Heart right ventricle (tissue), 16 donors: ENCODE results near the gene ABHD6. TPM values are rescaled to one million over a fixed set of nuclear protein-coding genes. Genes with fewer than 3 reads are reported as not detected.

Experiments used
- ATAC-seq, 8 donors: fragments of 200-7000 bp; cut with Tn5 transposase; one replicate each; pipeline ENCODE4 v1.9.1; 2020; ENCODE audit warnings: mild to moderate bottlenecking in 8 of 8, moderate library complexity in 8 of 8, moderate number of reproducible peaks in 1 of 8
- DNase-seq, 2 donors: peaks; one replicate each; pipeline ENCODE4 v3.0.0-alpha.2; 2020
- H3K27ac ChIP-seq, 10 donors: fragments of 200-600 bp; sonication (generic) in 2 of 10; one replicate each; pipeline versions ENCODE4 v1.5.0 to v1.8.0; 2020 to 2022; ENCODE audit warnings: mild to moderate bottlenecking in 3 of 10
- H3K27me3 ChIP-seq, 7 donors: fragments of 200-600 bp; one replicate each; pipeline ENCODE4 v1.8.0; 2021 to 2022; ENCODE audit warnings: mild to moderate bottlenecking in 2 of 7
- H3K36me3 ChIP-seq, 9 donors: fragments of 200-600 bp; sonication (generic) in 1 of 9; one replicate each; pipeline versions ENCODE4 v1.5.0 to v1.8.0; 2020 to 2022; ENCODE audit warnings: mild to moderate bottlenecking in 2 of 9
- H3K4me1 ChIP-seq, 9 donors: fragments of 200-600 bp; sonication (generic) in 1 of 9; one replicate each; pipeline versions ENCODE4 v1.5.0 to v1.8.0; 2020 to 2022; ENCODE audit warnings: mild to moderate bottlenecking in 4 of 9
- H3K4me3 ChIP-seq, 10 donors: fragments of 200-600 bp; sonication (generic) in 2 of 10; one replicate each; pipeline versions ENCODE4 v1.5.0 to v1.8.0; 2020 to 2022; ENCODE audit warnings: mild to moderate bottlenecking in 7 of 10, moderate library complexity in 2 of 10
- H3K9me3 ChIP-seq, 11 donors: fragments of 200-600 bp in 10 of 11; sonication (generic) in 2 of 11; one replicate each; pipeline versions ENCODE4 v1.5.0 to v1.8.0; 2013 to 2022; ENCODE audit warnings: mild to moderate bottlenecking in 2 of 11, control low read depth in 1 of 11, moderate library complexity in 1 of 11
- CTCF ChIP-seq, 9 donors: fragments of 200-600 bp; sonication (generic) in 2 of 9; IDR thresholded peaks; one replicate each; pipeline versions ENCODE4 v1.5.0 to v1.8.0; 2021 to 2022; ENCODE audit warnings: antibody characterized with exemption in 9 of 9, mild to moderate bottlenecking in 5 of 9, moderate library complexity in 1 of 9
- WGBS, 2 donors: extraction: QIAGEN DNeasy Blood & Tissue Kit; methylation state at CpG; one replicate each; pipeline ENCODE4 v1.1.7; 2013; ENCODE audit warnings: inconsistent platforms in 1 of 2; 5-methylcytosine and 5-hydroxymethylcytosine counted together
- intact Hi-C, 10 donors: fragments of 100-400 bp; cut with DNase I; formaldehyde crosslinking; loops; one replicate each; pipeline versions ENCODE4 v1.11.1 to v1.14.2; 2022
- polyA plus RNA-seq, 2 donors: library from polyadenylated mRNA; stranded (reverse); fragments of 200-250 nt; gene quantifications; one replicate each; pipeline ENCODE4 v1.2.3, GENCODE V29; 2013
- total RNA-seq, 10 donors: library from RNA; stranded (reverse); fragmentation: NEBNext Ultra II Directional in 3 of 10; extraction: Animal tissue kit (Norgen Biotek cat#: 25700) in 3 of 10; gene quantifications; one replicate each; pipeline versions ENCODE4 v1.2.1 to v1.2.4, GENCODE V29; 2021 to 2023
- donor health status: Arrhythmogenic right ventricular cardiomyopathy.
- donor health status: ischemic (EF 13 %, LVEDD 7.1; RV severe dilation, severe dysfunction).
- donor health status: healthy with polysubstance abuse.
- donor health status: DM: no; HTN: yes; CAD: no.
- donor health status: DM: no; HTN: no; CAD: no.
- donor health status: ischemic (EF 25% LVEDD 6.9; RV normal size, moderate dysfunction).
- donor health status: ischemic (EF 25% LVEDD 5.7; RV mildly dilated, moderate dysfunction).
- donor health status: healthy.
- donor health status: DM: yes; HTN: yes; CAD: no.
- donor health status: Ischemic cardiomyopathy.
- donor health status: ischemic (EF 35%, LVEDD 5.7; RV mildly dilated, moderate dysfunction).
- donor health status: nonischemic (EF 11% LVEDD 7.7; RV severe dilation, severe dysfunction).
- donor health status: DM: yes; HTN: yes; CAD: no.
- donor health status: PGD.
- donor health status: ischemic (EF 29% LVEDD 5.4; RV normal size, mild dysfunction).
- donor health status: nonischemic (EF 23%, LVEDD 6.1; RV moderate dilation, normal function).

Gene ABHD6
- total and polyA plus RNA-seq, 12 donors = 3.1 to 11.6 (median 6.3) TPM

DNA sequence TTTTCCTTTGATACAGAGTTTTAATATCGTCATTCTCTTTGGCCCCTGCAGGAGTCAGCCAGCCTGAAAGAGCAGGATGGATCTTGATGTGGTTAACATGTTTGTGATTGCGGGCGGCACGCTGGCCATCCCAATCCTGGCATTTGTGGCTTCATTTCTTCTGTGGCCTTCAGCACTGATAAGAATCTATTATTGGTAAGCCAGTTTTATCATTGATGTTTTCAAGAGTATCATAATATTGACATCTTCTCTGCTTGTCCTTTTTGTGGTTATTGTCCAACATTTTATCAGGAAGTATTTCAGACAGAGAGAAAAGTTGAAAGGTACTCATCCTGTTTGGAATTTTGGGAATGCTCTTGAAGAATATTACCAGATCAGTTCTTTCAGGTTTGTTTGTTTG, 18.9 kb downstream of the ABHD6 start:
- DNase-seq (no peak), ATAC-seq (no peak)
- Histone ChIP-seq H3K4me1 (peaks cover 0 to 5% (median 0%) of the 10 kb centered on the region in 9 donors), H3K36me3 (peaks cover 0 to 53% (median 13%) of the 10 kb centered on the region in 9 donors), H3K9me3 (no peaks in the 10 kb centered on the region), H3K4me3 (no peak overlapping the region), H3K27me3 (no peaks in the 10 kb centered on the region), H3K27ac (no peak overlapping the region)
- 88 to 94% methylated on average over 4 of the region's 4 CpGs for WGBS, 2 donors
- TF ChIP-seq CTCF (IDR thresholded peaks at IDR 0.05) = no peak
- intact Hi-C loops = no loop called here

DNA sequence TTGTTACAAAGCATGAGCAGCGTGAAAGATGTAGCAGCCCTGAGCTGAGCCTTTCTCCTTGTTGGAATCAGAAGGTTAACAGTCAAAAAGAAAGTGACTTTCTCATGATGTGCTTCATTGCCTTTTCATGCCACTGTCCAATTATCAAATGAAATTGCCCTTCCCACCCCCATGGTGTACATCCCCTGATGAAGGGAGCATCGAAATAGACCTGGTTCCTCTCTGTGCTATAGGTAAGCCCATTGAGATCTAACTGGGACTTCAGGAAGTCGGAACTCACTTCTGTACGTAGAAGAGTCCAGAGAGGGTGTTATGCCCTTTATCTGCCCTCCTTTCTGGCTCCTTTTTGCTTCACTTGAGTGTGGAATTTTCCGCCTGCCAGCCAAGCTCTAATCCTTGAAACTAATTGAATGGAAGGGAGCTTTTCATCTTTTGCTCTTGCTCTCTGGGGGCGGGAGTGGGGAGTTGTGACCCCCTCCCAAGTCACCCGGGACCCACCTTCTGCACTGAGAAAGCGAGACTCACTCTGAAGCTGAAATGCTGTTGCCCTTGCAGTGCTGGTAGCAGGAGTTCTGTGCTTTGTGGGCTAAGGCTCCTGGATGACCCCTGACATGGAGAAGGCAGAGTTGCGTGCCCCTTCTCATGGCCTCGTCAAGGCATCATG, 20.9 kb downstream of the ABHD6 start:
- H3K4me1 ChIP-seq = peaks cover 0 to 5% (median 0%) of the 10 kb centered on the region in 9 donors
- whole genome bisulfite sequencing, 2 donors = 91 to 95% methylated on average over 10 of the region's 10 CpGs
- TF ChIP-seq CTCF (IDR thresholded peaks at IDR 0.05) = no peak
- H3K4me3 ChIP-seq = no peak overlapping the region
- no peaks in the 10 kb centered on the region for H3K27me3 ChIP-seq
- ATAC-seq = no peak
- H3K36me3 ChIP-seq = peaks cover 0 to 53% (median 13%) of the 10 kb centered on the region in 9 donors
- no peak overlapping the region for H3K27ac ChIP-seq
- H3K9me3 ChIP-seq = no peaks in the 10 kb centered on the region
- no peak for DNase-seq
- intact Hi-C loops = no loop called here

GRCh38 chr3:58260261-58260731, 22.7 kb downstream of the ABHD6 start:
- Histone ChIP-seq H3K4me1 (peaks cover 0 to 5% (median 0%) of the 10 kb centered on the region in 9 donors), H3K9me3 (no peaks in the 10 kb centered on the region), H3K4me3 (no peak overlapping the region), H3K27ac (no peak overlapping the region), H3K27me3 (no peaks in the 10 kb centered on the region), H3K36me3 (peaks cover 0 to 56% (median 13%) of the 10 kb centered on the region in 9 donors)
- ATAC-seq (no peak), DNase-seq (no peak)
- TF ChIP-seq CTCF (IDR thresholded peaks at IDR 0.05) = no peak
- intact Hi-C loops = no loop called here
- 90 to 94% methylated on average over 6 of the region's 6 CpGs for WGBS, 2 donors

- Histone ChIP-seq H3K36me3 (peaks cover 0 to 56% (median 13%) of the 10 kb centered on the region in 9 donors), H3K4me1 (peaks cover 0 to 5% (median 0%) of the 10 kb centered on the region in 9 donors), H3K9me3 (no peaks in the 10 kb centered on the region), H3K4me3 (no peak overlapping the region), H3K27me3 (no peaks in the 10 kb centered on the region), H3K27ac (no peak overlapping the region)
- 83% methylated on average over 6 of the region's 6 CpGs for WGBS, 2 donors
- no peak for TF ChIP-seq CTCF (IDR thresholded peaks at IDR 0.05)
- intact Hi-C loops = no loop called here
- ATAC-seq (peak in 1 of 8 donors; percentile 45), DNase-seq (no peak)
Observed at GRCh38 chr3:58260733-58261132, 23.1 kb downstream of the ABHD6 start.
